Loucy (cell line): ENCODE measurements around the gene PAX7.

ENCODE experiments used
- CTCF ChIP-seq: fragments of 200-600 bp; sonication (generic); conservative IDR thresholded peaks from 2 replicates; pipeline ENCODE4 v1.5.1; 2014; ENCODE audit warnings: mild to moderate bottlenecking, antibody characterized with exemption, low read length
- EZH2phosphoT487 ChIP-seq: fragments of 200-600 bp; IDR thresholded peaks from 2 replicates; pipeline ENCODE4 v1.6.1; 2018; ENCODE audit warnings: antibody characterized with exemption, mild to moderate bottlenecking, moderate library complexity, borderline replicate concordance

- no peak for TF ChIP-seq EZH2phosphoT487
- TF ChIP-seq CTCF: no peak
Measured at GRCh38 chr1:18602533-18603211, 28.0 kb upstream of the PAX7 start.
